OCI-LY7 (cell line): Measurements from ENCODE around the gene BAIAP2L2.

Experiments
- CTCF ChIP-seq: fragments of 200-600 bp; sonication (generic); conservative IDR thresholded peaks from 2 replicates; pipeline ENCODE4 v1.5.1; 2014; ENCODE audit warnings: mild to moderate bottlenecking, antibody characterized with exemption, low read length, moderate library complexity, mixed read lengths
- EZH2phosphoT487 ChIP-seq: fragments of 200-600 bp; sonication (generic); IDR thresholded peaks from 2 replicates; pipeline ENCODE4 v1.6.1; 2018; ENCODE audit warnings: low read depth, borderline replicate concordance, mild to moderate bottlenecking, mixed run types, antibody characterized with exemption, low read length, moderate library complexity, mixed read lengths

- TF ChIP-seq EZH2phosphoT487 = no peak
- TF ChIP-seq CTCF = no peak
These were observed 28.3 kb downstream of the BAIAP2L2 start for GRCh38 chr22:38081941-38082828.
